Gastroesophageal sphincter (tissue), 4 donors: ENCODE measurements around the gene PHRF1. TPM values are rescaled to one million over a fixed set of nuclear protein-coding genes. Genes with fewer than 3 reads are reported as not detected.
A peak's percentile ranks its signal among the peaks of the same experiment; 100 is the strongest.

Source experiments
- ATAC-seq: fragments of 150-250 bp; one replicate; pipeline ENCODE4 v1.9.1; 2016; ENCODE audit warnings: mild to moderate bottlenecking, moderate library complexity
- H3K27ac ChIP-seq, 4 donors: fragments of 200-600 bp; sonication (generic) in 3 of 4; 1 replicate in 3 of 4; 2 replicates in 1 of 4; pipeline ENCODE4 v1.5.1; 2016 to 2019
- H3K27me3 ChIP-seq: fragments of 200-600 bp; sonication (generic); one replicate; pipeline ENCODE4 v1.5.1; 2019
- H3K36me3 ChIP-seq, 2 donors: fragments of 200-600 bp; sonication (generic); one replicate each; pipeline ENCODE4 v1.5.1; 2019; ENCODE audit warnings: control low read depth in 1 of 2
- H3K4me1 ChIP-seq, 3 donors: fragments of 200-600 bp; sonication (generic); 1 replicate in 2 of 3; 2 replicates in 1 of 3; pipeline ENCODE4 v1.5.1; 2016 to 2019; ENCODE audit warnings: control low read depth in 2 of 3
- H3K4me3 ChIP-seq, 2 donors: fragments of 200-600 bp; sonication (generic); one replicate each; pipeline ENCODE4 v1.5.1; 2019; ENCODE audit warnings: mild to moderate bottlenecking in 1 of 2, moderate library complexity in 1 of 2
- H3K9me3 ChIP-seq, 3 donors: fragments of 200-600 bp; sonication (generic); one replicate each; pipeline ENCODE4 v1.5.1; 2017 to 2019; ENCODE audit warnings: control low read depth in 2 of 3
- EP300 ChIP-seq: sonication (generic); formaldehyde crosslinking; IDR thresholded peaks from one replicate; pipeline ENCODE4 v1.6.1; 2017; ENCODE audit warnings: antibody characterized with exemption, mild to moderate bottlenecking
- POLR2A ChIP-seq, 2 donors: fragments of 450-650 bp; IDR thresholded peaks; one replicate each; pipeline ENCODE4 v1.6.1; 2017; ENCODE audit warnings: antibody characterized with exemption in 2 of 2, mild to moderate bottlenecking in 2 of 2, moderate library complexity in 1 of 2
- POLR2AphosphoS5 ChIP-seq: sonication (generic); formaldehyde crosslinking; IDR thresholded peaks from one replicate; pipeline ENCODE4 v1.6.1; 2017; ENCODE audit warnings: antibody characterized with exemption
- WGBS, 2 donors: methylation state at CpG; one replicate each; pipeline ENCODE4 v1.1.5; 2018; ENCODE audit warnings: low coverage in 1 of 2; 5-methylcytosine and 5-hydroxymethylcytosine counted together
- total RNA-seq, 4 donors: library from RNA; depleted of rRNA; stranded (reverse); fragments of >200 nt; gene quantifications; one replicate each; pipeline ENCODE4 v1.1.0, GENCODE V29; 2016
- TF ChIP-seq, protein P1 (sequence below), 4 experiments: fragments of 200-600 bp in 2 of 4; fragments of 450-650 bp in 2 of 4; sonication (generic) in 1 of 4; IDR thresholded peaks; one replicate each; pipeline ENCODE4 v1.5.1; 2017 to 2019; ENCODE audit warnings: antibody characterized with exemption in 4 of 4, mild to moderate bottlenecking in 2 of 4, moderate library complexity in 2 of 4

PHRF1 gene
- total RNA-seq, 4 donors from 2014 or later = 18.0 to 28.0 (median 25.1) TPM

DNA sequence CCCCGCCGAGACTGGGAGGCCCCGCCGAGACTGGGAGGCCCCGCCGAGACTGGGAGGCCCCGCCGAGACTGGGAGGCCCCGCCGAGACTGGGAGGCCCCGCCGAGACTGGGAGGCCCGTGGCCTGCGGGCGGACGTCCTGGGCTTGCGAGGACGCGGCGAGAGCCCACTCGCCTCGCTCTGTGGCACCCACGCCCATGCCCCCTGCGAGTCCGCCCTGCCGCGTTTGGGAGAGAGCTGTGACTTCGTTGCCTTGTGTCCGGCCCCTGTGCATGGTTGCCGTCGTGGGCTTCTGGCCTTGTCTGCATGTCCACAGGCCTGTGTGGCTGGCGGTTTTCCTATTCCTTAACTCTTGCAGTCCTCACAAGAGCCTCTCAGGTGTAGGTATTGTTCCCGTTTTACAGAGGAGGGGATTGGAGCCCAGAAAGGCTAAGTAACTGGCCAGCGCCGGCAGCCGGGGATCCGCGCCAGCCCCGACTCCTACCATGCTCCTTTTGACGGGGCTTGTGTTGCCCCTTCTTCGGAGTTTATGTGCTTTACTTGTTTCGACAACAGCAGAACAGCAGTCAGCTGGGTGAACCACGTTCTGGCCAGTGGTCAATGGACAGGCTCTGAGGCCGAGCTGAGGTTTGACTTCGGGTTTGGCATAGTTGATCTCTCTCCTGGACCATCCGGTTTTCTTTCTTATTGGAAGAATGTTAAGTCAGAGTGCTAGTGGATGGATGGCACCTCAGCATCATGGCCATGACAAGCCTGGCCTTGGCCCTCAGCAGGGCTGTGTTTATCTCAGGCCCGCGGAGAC lies 741 bp downstream of the PHRF1 start:
- Histone ChIP-seq H3K4me3 (peak overlapping the region; percentile 77 to 88), H3K27me3 (no peaks in the 10 kb centered on the region), H3K9me3 (no peaks in the 10 kb centered on the region), H3K36me3 (peaks cover 0 to 9% of the 10 kb centered on the region in 2 donors), H3K27ac (peak overlapping the region; percentile 51 to 97 (median 91)), H3K4me1 (peaks cover 0 to 64% (median 45%) of the 10 kb centered on the region in 3 donors)
- WGBS, 2 donors = 35% methylated on average over 3 of the region's 48 CpGs; no CpG with 5 or more reads in 1 of the 2 donors
- ATAC-seq = no peak
- TF ChIP-seq, protein P1, sequence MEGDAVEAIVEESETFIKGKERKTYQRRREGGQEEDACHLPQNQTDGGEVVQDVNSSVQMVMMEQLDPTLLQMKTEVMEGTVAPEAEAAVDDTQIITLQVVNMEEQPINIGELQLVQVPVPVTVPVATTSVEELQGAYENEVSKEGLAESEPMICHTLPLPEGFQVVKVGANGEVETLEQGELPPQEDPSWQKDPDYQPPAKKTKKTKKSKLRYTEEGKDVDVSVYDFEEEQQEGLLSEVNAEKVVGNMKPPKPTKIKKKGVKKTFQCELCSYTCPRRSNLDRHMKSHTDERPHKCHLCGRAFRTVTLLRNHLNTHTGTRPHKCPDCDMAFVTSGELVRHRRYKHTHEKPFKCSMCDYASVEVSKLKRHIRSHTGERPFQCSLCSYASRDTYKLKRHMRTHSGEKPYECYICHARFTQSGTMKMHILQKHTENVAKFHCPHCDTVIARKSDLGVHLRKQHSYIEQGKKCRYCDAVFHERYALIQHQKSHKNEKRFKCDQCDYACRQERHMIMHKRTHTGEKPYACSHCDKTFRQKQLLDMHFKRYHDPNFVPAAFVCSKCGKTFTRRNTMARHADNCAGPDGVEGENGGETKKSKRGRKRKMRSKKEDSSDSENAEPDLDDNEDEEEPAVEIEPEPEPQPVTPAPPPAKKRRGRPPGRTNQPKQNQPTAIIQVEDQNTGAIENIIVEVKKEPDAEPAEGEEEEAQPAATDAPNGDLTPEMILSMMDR (IDR thresholded peaks at IDR 0.05) = no peak
- no peak for TF ChIP-seq POLR2AphosphoS5
- TF ChIP-seq POLR2A (IDR thresholded peaks at IDR 0.05) = no peak
- TF ChIP-seq EP300 = no peak

DNA sequence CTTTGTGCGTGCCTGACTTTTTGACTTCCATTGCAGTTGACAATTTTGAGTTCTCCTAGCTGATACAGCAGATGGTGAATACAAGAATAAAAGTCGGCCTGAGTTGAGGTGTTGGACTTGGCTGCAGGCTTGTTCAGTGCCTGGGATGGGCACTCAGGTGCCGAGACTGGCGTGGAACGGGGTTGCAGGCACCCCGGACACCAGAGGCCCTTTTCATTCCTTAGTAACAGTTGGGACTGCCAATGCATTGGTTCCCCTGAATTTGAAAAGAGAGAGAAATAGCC lies 1.3 kb downstream of the PHRF1 start:
- TF ChIP-seq POLR2AphosphoS5 (no peak), POLR2A (IDR thresholded peaks at IDR 0.05) (no peak), EP300 (no peak)
- TF ChIP-seq, protein P1 (IDR thresholded peaks at IDR 0.05) = no peak
- ATAC-seq = no peak
- peaks cover 0 to 14% of the 10 kb centered on the region in 2 donors for H3K36me3 ChIP-seq
- H3K27me3 ChIP-seq = no peaks in the 10 kb centered on the region
- peaks cover 0 to 64% (median 45%) of the 10 kb centered on the region in 3 donors for H3K4me1 ChIP-seq
- peak overlapping the region; percentile 77 to 88 for H3K4me3 ChIP-seq
- peak overlapping the region in 2 of 4 donors; percentile 95 to 97 for H3K27ac ChIP-seq
- 70% methylated on average over 5 of the region's 6 CpGs; no CpG with 5 or more reads in 1 of the 2 donors for WGBS, 2 donors
- no peaks in the 10 kb centered on the region for H3K9me3 ChIP-seq

DNA sequence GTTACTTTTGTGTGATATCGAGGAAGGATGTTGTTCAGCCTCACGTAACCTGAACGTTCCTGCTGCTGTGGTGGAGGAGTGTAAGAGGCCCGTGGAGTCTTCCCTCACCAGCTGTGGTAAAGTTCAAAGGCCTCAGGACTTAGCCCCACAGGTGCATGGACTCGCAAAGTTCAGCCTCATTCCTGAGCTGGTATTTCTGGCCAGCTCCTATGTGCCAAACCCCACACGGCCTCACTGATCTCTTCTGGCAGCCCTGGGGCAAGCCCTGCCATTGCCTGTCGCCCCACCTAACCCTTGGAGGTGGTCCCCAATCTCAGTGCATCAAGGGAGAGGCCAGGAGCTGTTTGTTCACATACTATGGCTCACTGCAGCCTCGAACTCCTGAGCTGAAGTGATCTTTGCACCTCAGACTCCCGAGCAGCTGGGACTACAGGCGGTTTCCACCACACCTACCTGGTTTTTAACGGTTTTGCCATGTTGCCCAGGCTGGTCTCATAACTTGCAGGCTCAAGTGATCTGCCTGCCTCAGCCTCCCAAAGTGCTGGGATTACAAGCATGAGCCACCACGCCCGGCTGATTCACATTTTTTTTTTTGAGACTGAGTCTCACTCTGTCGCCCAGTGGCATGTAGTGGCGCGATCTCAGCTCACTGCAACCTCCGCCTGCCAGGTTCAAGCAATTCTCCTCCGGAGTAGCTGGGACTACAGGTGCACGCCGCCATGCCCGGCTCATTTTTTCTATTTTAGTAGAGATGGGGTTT lies 2.2 kb downstream of the PHRF1 start:
- WGBS, 2 donors = 61 to 66% methylated on average over 4 to 7 of the region's 21 CpGs

DNA sequence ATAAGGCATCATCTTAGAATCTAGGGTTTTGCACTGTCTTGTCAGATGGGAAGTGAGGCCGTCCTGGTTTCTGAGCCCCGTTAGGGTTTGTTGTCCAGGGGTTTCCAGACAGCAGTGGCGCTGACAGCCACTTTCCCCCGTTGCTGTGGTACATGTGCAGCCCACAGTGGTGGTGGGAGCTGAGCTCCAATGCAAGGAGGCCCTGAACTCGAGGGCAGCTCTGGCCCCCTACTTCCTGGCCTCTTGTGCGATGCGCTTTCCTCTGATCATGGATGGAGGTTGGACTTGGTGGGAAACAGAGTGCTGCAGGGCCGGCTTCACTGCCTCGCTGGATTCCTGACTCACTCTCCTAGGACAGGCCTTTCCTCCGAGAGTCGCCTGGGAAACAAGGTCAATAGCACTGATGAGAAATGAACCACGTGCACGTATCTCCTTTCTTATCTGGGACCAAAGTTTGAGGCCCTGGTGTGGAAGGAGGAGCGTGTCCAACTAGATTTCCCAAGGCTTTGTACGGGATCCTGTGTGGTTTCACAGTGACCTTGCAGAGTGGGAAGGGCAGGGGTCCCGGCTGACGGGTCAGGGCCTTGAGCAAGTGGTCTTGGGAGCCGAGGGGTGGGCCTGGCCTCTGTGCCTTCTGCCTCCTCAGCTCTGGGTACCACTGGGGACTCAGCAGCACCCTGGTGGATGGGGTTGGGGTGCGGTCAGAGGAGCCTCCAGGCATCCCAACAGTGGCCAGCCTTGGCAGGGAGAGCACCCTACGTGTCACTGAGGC lies 3.7 kb downstream of the PHRF1 start:
- peaks cover 0 to 39% of the 10 kb centered on the region in 2 donors for H3K36me3 ChIP-seq
- no peak overlapping the region for H3K27ac ChIP-seq
- H3K4me1 ChIP-seq = peaks cover 0 to 52% (median 38%) of the 10 kb centered on the region in 3 donors
- TF ChIP-seq, protein P1 (IDR thresholded peaks at IDR 0.05) = no peak
- no peak for TF ChIP-seq EP300
- TF ChIP-seq POLR2A (IDR thresholded peaks at IDR 0.05) = no peak
- TF ChIP-seq POLR2AphosphoS5 = no peak
- H3K4me3 ChIP-seq = no peak overlapping the region
- no peaks in the 10 kb centered on the region for H3K27me3 ChIP-seq
- WGBS, 2 donors = 60 to 73% methylated on average over 2 of the region's 20 CpGs
- H3K9me3 ChIP-seq = no peaks in the 10 kb centered on the region
- no peak for ATAC-seq

More for the DNA sequence above, 2.2 kb downstream of the PHRF1 start:
- H3K27me3 ChIP-seq = no peaks in the 10 kb centered on the region
- TF ChIP-seq, protein P1 (IDR thresholded peaks at IDR 0.05) = no peak
- no peak for TF ChIP-seq EP300
- H3K4me1 ChIP-seq = peaks cover 0 to 64% (median 45%) of the 10 kb centered on the region in 3 donors
- H3K9me3 ChIP-seq = no peaks in the 10 kb centered on the region
- H3K36me3 ChIP-seq = peaks cover 0 to 23% of the 10 kb centered on the region in 2 donors
- H3K4me3 ChIP-seq = peak overlapping the region in 1 of 2 donors; percentile 88
- ATAC-seq = no peak
- H3K27ac ChIP-seq = peak overlapping the region in 1 of 4 donors; percentile 95
